SK-N-SH (cell line): ENCODE data around the gene MLLT10.

Experiments
- CTCF ChIP-seq: fragments of 200-600 bp; sonication (generic); IDR thresholded peaks from 2 replicates; pipeline ENCODE4 v1.6.1; 2017; ENCODE audit warnings: antibody characterized with exemption, mild to moderate bottlenecking, moderate library complexity
- EP300 ChIP-seq, 2 experiments: IDR thresholded peaks; 2 replicates each; pipeline versions ENCODE4 v1.4.0 to v1.6.1; 2012; ENCODE audit warnings: borderline replicate concordance in 1 of 2, low read depth in 1 of 2, low read length in 1 of 2
- NRF1 ChIP-seq: IDR thresholded peaks from 2 replicates; pipeline ENCODE4 v1.6.1; 2012; ENCODE audit warnings: low read depth, mild to moderate bottlenecking, low read length
- POLR2AphosphoS5 ChIP-seq: IDR thresholded peaks from 2 replicates; pipeline ENCODE4 v1.6.1; 2012; ENCODE audit warnings: low read depth, low read length
- RCOR1 ChIP-seq: fragments of 150-350 bp; IDR thresholded peaks from 2 replicates; pipeline ENCODE4 v1.6.1; 2017; ENCODE audit warnings: antibody characterized with exemption, low read length

GRCh38 chr10:21749788-21750187 lies 215.8 kb downstream of the MLLT10 start:
- TF ChIP-seq POLR2AphosphoS5, result no peak
- TF ChIP-seq CTCF, result no peak
- no peak for TF ChIP-seq RCOR1
- TF ChIP-seq EP300 (IDR thresholded peaks at IDR 0.05; ENCODE audit: borderline replicate concordance in 1 of 2, low read depth in 1 of 2, low read length in 1 of 2), result no peak
- TF ChIP-seq NRF1, result no peak
